NCI-H1417 (cell line): ENCODE results near the gene SLC25A21.
A peak's percentile ranks its signal among the peaks of the same experiment; 100 is the strongest.
"Not testable (repeated sequence)": the region's sequence is repeated elsewhere in the genome, so short reads cannot be mapped to it uniquely, and the experiment has no call there.

Experiments used
- DNase-seq, 3 experiments: peaks; one replicate each; lab custom pipeline; 2025; lab: John Stamatoyannopoulos, UW

SLC25A21 gene

DNA sequence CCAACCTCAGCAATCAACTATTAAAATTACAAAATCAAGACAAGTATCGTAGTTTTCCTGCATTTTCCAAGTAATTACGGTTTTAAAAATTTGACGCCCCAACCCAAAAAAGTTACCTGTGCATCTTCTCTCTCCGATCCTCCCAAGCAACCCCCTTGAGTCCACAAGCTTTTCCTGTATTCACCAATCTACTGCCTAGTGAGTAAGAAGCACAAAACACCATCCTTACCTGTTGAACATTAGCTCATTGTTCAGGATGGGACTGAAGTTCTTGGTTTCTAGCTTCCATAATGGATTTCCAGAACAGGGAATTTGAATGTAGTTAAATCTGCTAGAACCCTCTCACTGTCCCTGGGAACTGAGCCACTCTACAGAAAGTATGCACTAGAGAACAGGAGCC lies 348.8 kb downstream of the SLC25A21 start:
- DNase-seq, result no peak

- DNase-seq, result no peak
Observed at GRCh38 chr14:36822685-36823084, 349.7 kb downstream of the SLC25A21 start.

DNA sequence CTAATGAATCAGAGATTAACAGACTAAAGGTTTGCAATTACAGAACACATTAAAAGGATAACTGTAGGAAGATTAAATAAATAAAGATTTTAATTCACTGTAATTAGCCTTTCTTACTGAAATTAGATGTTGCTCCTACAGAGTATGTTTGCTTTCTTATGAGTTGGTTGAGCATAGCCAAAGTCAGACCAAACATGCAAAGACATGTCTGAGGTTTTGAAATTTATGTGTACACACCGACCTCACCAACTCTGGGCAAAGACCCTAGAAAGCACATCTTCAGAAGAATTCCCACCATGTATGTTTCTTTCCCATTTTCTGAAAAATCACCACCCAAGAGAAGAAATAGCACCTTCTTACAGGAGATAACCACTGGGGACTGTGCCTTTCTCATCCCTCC lies 351.5 kb downstream of the SLC25A21 start:
- DNase-seq, result peak in 1 of 3 experiments; percentile 29

DNA sequence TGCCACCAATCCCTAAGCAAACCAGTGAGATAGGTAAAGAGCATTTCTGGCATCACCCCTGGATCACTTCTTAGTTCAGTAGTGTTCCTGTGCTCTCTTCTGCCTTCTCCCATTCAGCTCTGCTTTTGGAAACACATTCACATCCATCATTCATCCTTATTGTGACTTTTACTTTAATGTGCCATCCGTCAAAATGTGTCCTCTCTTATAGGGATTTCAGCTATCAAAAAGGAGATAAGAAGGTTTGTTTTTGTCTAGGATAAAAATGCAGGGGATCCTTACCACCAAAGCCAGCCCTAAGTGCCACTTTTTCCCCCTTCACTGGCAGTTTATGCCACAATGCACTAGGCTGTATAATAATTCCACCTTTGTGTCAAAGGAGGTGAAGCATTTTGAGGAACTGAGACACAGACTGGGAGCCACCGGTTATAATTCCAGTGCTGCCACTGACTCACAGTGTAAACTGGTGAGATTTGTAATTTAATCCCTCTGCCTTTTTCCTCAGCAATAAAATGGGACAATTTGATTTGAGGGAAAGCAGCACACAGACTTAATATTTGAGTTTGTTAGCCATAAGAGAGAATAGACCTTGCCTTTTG lies 352.2 kb downstream of the SLC25A21 start:
- peak; percentile 35 to 87 (median 41) for DNase-seq

- no peak for DNase-seq
Observed at GRCh38 chr14:36818794-36819384, 353.5 kb downstream of the SLC25A21 start.

DNA sequence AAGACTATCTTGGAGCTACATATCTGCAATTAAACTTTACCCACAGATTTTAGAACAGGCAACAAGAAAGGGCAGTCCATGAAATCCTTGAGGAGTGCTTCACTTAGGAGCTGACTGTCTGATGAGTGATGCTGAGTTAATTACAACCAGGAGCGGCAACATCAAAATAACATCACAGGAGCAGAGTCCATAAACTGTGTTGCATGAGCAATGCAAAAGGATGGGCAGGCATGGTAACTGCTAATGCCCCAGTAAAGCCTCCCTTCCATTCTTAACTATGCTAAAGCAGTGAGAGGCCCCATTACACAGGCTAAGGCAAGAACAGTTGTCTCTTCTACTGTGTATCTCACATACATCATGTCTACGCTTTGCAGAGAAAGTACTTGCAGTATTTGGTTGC lies 354.2 kb downstream of the SLC25A21 start:
- DNase-seq, result peak in 1 of 3 experiments; percentile 30

GRCh38 chr14:36817071-36817930 lies 355.1 kb downstream of the SLC25A21 start:
- peak in 1 of 3 experiments; percentile 35 for DNase-seq

DNA sequence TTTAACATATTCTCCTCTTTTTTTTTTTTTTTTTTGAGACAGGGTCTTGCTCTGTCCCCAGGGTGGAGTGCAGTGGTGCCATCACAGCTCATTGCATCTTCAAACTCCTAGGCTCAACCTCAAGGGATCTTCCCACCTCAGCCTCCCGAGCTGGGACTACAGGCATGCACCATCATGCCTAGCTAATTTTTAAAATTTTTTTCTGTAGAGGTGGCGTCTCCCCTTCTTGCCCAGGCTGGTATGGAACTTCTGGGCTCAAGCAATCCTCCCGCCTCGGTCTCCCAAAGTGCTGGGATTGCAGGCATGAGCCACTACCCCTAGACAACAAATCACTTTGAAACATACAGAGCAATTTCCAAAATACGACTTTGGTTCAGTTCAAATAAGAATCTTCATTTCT lies 355.9 kb downstream of the SLC25A21 start:
- no peak for DNase-seq

DNA sequence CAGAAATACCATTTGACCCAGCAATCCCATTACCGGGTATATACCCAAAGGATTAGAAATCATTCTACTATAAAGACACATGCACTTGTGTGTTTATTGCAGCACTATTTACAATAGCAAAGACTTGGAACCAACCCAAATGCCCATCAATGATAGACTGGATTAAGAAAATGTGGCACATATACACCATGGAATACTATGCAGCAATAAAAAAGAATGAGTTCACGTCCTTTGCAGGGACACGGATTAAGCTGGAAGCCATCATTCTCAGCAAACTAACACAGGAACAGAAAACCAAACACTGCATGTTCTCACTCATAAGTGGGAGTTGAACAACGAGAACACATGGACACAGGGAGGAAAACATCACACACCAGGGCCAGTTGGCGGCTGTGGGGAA lies 357.6 kb downstream of the SLC25A21 start:
- DNase-seq, result not testable (repeated sequence)

- DNase-seq, result no peak
Observed at GRCh38 chr14:36810209-36810608, 362.2 kb downstream of the SLC25A21 start.

DNA sequence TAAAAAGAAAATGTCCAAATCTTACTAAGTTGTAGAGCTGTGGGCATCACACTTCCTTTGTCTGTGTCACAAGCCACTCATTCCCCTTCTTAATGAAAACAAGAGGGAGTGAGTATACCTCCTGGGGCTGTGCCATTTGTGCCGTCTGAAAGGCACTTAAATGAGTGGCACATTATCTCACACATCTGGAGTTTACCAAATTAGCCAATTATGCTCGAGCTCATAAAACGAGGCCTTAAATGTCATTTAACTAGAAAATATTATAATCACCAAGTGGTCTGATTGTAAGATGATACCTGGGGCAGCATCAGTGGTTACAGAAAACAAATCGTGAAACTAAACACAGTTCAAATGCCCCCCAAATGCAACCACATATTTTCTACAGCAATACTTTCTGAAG lies 364.7 kb downstream of the SLC25A21 start:
- peak in 2 of 3 experiments; percentile 68 to 93 for DNase-seq

DNA sequence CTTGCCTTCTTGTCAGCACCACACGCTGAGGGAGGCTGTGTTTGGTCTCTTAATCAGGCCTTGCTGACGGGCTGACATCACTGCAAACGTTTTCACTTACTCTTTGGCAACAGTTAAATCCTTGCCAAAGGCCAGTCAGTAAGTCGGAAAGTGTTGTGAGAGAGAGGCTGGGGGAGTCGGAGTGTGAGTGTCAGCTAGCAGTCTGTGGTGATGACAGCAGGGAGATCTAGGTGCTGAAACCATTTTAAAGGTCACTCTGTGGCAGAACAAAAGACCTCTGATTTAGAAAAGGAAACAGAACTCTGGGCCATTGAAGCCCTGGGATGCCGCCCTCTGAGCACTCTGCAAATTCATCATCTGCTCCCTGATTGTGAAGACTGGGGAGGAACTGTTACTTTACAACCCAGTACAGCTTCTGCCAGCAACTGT lies 367.3 kb downstream of the SLC25A21 start:
- DNase-seq, result no peak

DNA sequence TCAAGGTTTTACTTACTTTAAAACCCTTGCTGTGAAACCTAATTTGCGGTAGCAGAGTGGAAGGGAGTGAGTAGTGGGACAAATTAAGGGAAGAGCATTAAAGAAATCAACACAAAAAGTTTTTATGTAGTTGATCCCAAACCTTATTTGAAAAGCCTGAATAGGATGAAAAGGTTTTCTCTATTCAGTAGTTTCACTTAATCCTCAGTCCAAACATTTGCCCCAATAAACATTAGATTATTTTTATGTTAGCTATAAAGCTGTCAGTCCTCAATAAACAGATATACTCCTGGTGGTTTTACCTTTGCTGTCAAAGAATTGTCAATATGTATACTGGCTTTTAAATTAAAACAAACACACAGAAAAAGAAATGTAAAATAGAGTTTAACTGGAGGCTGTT lies 374.8 kb downstream of the SLC25A21 start:
- no peak for DNase-seq

DNA sequence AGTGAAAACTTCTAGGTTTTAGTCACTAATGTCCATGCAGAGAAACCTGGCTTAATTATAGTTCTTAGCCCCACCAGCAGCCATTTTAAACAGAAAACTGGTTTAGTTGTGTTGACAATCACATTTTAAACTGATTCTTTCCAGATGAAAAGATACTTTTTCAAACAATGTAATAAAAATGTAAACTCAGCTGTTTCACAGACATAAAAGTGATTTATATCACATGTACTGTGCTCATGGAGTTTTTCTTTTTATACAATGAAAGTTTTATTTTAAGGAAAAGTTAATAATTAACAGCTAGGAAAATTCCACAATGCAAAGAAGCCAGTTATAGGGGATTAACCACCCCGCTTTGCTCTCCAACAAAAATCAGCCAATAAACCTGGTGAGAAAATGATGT lies 381.0 kb downstream of the SLC25A21 start:
- DNase-seq, result peak in 2 of 3 experiments; percentile 32 to 73

GRCh38 chr14:36785511-36785910 lies 386.9 kb downstream of the SLC25A21 start:
- peak; percentile 65 to 88 (median 80) for DNase-seq

DNA sequence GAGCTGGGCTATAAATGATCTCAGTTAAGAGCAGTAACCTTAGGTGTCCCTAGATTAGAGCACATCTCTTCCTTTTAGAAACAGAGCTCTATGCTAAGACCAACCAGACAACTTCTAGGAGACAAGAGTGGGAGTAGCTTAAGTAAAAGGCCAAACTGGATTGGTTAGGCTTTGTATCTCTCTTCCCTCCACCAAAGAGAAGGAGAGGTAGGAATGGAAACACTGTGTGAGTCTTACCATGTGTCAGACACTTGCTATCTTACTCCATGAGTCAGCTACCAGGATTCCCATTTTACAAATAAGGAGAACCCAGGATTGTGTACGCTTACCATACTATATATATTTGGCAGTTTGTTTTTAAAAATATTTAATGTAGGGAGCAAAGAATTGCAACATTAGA lies 387.9 kb downstream of the SLC25A21 start:
- no peak for DNase-seq

GRCh38 chr14:36781897-36782296 lies 390.5 kb downstream of the SLC25A21 start:
- no peak for DNase-seq

- DNase-seq, result no peak
Observed at GRCh38 chr14:36773558-36773957, 398.8 kb downstream of the SLC25A21 start.

DNA sequence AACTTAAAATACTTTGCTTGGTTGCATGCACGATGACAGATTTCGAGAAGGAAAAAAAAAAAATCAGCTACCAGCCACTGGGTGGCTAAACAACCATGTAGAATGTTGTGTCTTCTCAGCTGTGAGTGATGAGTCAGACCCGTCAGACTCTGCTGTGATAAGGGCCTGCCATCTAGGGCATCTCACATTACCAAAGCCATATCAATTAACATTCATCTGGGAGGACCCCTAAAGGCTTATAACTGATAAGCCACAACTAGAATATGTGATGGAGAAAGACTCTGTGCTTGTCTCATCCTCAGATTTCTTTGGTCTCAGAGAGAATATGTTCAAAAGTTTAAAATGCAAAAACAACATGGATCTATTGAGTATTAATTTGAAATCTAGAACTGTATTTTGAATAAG lies 399.3 kb downstream of the SLC25A21 start:
- DNase-seq, result peak in 2 of 3 experiments; percentile 37 to 62

GRCh38 chr14:36771028-36771640 lies 401.3 kb downstream of the SLC25A21 start:
- DNase-seq, result peak; percentile 45 to 95 (median 91)

DNA sequence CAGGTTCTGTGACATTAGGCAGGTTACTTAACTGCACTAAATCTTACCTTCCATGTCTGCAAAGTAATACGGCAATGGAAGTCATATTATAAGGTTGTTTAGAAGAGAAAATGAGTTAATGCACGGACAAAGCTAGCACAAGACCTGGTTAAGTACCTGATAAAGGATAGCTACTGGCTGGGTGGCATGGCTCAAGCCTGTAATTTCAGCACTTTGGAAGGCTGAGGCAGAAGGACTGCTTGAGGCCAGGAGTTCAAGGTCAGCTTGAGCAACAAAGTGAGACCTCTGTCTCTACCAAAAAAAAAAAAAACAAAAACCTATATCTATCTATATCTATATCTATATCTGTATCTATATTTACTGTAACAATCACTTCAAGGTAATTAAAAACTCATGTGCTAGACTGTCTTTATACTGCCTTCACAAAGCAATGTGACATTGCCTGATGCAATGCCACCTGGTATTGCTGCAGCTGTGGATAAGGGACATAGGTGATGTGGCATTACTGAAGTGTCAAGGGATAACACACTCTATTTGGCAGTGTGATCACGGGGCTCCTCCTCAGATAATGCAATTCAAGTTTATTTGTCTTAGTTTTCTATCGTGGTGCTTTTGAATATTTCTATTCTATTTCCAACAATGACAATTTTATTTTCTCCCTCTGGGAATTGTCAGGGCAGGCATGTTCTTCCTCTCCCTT lies 403.6 kb downstream of the SLC25A21 start:
- DNase-seq, result peak in 2 of 3 experiments; percentile 52
